Fibroblast of peridontal ligament (primary cell): ENCODE results near the gene KDELR1.

Experiments
- DNase-seq: peaks from one replicate; pipeline ENCODE4 v3.0.0-alpha.2; 2010; ENCODE audit errors: extremely low read depth

KDELR1 gene

DNA sequence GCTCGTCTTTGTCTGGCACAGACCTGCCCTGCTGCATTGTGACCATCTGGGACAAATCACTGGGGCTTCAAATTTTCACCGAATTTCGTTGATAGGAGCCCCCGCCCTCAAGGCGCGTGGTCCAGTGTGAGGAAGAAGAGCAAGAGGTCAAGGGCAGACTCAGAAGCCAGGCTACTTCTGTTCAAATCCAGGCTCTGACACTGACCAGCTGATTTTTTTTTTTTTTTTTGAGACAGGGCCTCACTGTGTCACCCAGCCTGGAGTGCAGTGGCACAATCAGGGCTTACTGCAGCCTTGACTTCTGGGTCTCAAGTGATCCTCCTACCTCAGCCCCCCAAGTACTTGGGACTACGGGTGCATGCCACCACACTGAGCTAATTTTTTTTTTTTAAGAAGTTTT lies 20.0 kb downstream of the KDELR1 start:
- DNase-seq = no peak

DNA sequence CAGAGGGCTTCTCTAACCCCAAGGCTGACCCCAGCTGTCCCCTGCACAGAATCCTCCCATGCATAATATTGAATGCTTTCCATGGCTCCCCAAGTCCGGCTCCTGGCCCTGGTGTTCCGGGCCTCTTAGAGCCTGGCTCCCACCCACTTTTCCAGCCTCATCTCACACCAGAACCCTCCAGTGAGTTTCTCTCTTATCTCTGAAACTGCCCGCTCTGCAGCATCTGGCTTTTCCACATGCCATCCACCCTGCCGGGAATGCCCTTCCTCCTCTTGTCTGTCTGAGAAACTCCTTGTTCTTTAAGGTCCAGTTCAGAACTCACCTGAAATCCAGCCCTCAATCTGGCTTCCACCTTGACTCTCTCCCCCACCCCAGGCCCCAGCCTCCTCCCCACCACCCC lies 20.4 kb downstream of the KDELR1 start:
- no peak for DNase-seq

DNA sequence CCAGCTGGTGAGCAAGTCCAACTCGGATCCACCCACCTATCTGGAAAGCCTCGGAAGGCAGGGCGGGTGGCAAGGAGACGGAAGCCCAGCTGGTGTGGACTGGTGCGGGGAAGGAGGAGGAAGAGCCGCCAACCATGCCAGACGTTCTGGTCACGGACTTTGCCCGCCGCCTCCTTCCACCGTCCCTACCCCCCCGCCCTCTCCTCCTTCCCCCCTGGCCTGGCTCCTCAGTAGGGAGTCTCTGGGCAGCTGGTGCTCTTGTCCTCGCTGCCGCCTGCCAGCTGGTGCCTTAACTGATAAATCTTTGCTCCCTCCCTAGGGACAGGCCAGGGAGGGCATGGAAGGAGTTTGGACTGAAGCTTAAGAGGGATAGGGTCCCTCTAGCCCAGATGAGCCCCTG lies 22.4 kb downstream of the KDELR1 start:
- no peak for DNase-seq

DNA sequence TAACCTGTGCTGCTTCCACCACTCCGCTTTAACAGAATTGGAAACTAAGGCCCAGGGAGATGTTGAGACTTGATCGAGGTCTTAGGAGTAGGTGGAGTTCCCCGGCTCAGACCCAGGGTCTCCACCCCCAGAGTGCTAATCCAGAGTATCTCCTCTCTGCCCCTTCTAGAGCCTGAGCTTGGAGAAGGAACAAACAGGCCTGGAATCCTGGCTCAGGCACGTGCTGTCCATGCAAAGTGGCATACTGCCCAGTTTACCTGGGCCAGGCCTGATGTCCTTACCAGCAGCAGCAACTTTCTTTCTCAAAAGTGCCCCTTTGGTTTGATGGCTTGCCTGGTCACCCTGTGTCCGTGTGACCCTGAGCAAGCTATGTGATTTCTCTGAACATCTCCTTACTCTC lies 23.5 kb downstream of the KDELR1 start:
- no peak for DNase-seq

DNA sequence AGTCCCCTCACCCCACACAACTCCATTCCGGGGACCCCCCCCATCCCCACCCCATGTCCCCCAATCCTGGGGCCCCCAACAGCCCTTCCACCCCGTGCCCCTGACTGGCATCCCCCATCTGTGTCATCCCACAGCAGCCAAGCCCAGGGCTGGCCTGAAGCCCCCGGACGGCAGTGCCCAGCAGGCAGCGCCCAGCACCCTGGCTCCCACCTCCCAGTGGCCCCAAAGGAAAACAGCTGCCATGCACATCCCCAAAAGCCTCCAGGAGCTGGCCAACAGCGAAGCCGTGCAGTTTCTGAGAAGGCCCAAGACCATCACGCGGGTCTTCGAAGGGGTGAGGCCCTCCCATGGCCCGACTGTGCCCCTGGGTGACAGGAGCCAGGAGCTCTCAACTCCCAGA lies 25.7 kb downstream of the KDELR1 start:
- no peak for DNase-seq

GRCh38 chr19:48364598-48365348 lies 26.6 kb downstream of the KDELR1 start:
- DNase-seq = no peak

DNA sequence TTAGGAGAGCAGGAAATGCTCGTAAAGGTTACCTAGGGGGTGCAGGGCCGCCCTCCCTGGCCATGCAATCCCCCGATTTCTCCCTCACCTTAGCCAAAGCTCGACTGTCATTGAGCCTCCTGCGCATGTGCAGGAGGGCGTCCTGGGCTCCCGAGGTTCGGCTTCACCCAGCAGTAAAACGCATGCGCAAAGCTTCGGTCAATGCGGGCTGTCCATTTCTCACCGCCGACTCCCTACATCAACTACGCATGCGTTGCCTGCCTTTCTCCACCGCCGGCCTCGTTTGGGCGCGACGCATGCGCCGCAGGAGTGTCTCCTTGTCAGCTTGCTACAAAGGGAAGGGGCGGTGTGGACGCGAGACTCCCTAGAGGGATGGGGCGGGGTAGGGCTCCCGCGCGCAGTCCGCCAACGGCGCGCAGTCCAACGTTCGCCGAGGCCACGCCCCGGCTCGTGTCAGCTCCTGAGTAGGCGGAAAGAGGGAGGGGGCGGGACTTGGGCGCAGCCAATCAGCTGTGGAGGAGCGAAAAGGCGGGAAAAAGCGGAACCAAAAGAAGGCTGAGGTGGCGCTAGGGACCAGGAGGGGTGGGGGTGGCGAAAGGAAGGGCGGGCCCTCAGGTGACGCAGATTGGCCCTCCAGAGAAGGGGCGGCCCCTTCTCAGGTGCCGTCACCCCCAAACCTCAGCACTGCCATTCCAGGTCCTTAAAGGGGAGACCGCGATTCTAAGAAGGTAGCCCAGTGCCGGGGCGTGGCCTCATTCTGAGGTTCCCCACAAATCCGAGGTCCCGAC lies 27.3 kb downstream of the KDELR1 start, which contains the start of the genes SYNGR4 and TMEM143:
Gene SYNGR4, plus strand, starts transcription at position 558 of the 788 bp plus-strand sequence. CDS start 1,476 bp downstream, outside the sequence.
Gene TMEM143, minus strand, starts transcription at position 131 of the 788 bp plus-strand sequence. Its CDS starts 20 bp downstream, at position 111.
- DNase-seq = peak; percentile 99

DNA sequence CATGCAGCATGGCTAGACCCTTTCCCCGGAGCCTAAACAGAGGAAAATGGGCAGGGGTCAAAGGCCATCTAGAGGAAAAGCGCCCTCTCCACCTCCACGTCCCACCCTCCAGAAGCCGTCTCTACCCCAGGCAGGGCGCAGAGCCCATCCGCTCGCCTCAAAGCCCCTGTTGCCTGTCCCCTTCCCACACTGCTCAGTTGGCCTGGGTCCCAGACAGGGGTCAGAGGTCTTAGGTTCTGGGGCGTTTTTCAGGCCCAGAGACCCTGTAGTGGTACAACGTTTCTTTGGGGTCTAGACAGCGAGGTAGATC lies 27.9 kb downstream of the KDELR1 start:
- no peak for DNase-seq

- DNase-seq = peak; percentile 84
Measured at GRCh38 chr19:48362716-48363499, 28.4 kb downstream of the KDELR1 start.

GRCh38 chr19:48361912-48362311 lies 29.4 kb downstream of the KDELR1 start:
- DNase-seq = no peak

DNA sequence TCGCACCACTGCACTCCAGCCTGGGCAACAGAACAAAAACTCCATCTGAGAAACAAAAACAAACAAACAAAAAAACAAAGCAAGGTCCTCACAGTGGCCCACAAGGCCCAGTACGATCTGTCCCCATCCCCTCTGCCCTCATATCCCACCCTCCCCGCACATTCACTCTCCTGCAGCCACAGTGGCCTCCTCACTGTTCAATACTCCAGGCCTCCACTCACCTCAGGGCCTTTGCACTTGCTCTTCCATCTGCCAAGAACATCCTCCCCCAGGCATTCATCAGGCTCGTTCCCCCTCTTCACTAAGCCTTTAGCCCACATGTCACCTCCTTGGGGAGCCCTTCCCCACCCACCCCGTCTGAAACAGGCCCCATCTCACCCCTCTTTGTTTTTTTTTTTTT lies 32.2 kb downstream of the KDELR1 start:
- DNase-seq = no peak

- DNase-seq = no peak
Measured at GRCh38 chr19:48355365-48355954, 35.9 kb downstream of the KDELR1 start.

DNA sequence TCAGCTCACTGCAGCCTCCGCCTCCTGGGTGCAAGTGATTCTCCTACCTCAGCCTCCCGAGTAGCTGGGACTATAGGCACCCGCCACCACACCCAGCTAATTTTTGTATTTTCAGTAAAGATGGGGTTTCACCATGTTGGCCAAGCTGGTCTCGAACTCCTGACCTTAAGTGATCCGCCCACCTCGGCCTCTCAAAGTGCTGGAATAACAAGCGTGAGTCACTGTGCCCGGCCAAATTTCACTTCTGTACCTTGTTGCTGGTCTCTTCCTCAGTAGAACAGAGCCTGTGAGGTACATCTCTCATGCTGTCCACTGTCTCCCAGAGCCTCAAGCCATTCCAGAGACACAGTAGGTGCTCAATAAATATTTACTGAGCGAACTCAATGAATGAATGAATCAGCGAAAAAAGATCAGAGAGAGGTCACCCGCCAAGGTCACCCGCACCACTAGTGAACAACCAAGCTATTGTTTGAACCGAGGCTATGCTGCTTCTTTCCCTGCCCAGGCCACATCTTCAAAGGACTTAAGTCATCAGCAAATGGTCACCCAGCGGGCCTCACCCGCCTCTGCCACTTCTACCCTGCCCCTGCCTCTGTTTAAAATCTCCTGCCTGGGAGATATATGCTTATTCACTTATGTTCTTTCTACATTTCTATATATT lies 36.9 kb downstream of the KDELR1 start:
- no peak for DNase-seq

GRCh38 chr19:48353677-48354076 lies 37.7 kb downstream of the KDELR1 start:
- DNase-seq = no peak

GRCh38 chr19:48351341-48351752 lies 40.0 kb downstream of the KDELR1 start:
- peak; percentile 40 for DNase-seq

GRCh38 chr19:48350856-48351255 lies 40.5 kb downstream of the KDELR1 start:
- no peak for DNase-seq

DNA sequence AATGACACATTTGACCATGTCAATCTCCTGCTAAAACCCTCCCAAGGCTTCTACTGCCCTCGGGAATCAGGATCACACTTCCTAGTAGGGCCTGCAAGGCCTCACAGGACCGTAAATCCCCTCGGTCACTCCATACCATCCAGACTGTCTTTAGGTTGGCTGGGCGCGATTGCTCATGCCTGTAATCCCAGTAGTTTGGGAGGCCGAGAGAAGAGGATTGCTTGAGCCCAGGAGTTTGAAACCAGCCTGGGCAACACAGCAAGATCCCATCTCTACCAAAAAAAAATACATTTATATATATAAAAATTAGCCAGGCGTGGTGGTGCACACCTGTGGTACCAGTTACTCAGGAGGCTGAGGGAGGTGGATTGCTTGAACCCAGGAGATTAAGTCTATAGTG lies 42.6 kb downstream of the KDELR1 start:
- DNase-seq = no peak

GRCh38 chr19:48348045-48348444 lies 43.3 kb downstream of the KDELR1 start:
- peak; percentile 12 for DNase-seq

DNA sequence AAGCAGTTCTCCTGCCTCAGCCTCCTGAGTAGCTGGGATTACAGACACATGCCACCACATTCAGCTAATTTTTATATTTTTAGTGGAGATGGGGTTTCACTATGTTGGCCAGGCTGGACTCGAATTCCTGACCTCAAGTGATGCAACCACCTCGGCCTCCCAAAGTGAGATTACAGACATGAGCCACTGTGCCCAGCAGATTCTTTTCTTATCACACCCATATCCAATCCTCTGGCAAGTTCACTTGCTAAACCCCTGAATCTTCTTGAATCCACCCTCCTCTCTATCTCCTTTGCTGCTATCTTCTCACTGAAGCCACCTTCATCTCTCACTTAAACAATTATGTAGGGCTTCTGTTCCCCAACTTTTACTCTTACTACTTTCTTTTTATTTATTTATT lies 45.2 kb downstream of the KDELR1 start:
- DNase-seq = no peak

DNA sequence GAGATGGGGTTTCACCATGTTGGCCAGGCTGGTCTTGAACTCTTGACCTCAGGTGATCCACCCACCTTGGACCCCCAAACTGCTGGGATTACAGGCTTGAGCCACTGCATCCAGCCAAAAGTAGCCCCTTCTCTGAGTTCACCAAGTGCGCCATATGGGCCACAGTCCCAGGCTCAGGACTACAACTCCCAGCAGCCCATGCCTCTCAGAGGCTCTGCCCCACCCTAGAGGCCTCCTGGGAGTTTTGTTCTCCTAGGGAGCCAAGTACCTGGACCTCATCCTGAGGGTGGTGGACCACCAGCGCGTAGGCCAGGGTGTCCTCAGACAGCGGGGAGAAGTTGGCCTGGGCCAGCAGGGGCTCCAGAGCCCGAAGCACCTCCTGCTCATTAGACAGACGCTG lies 46.5 kb downstream of the KDELR1 start:
- DNase-seq = no peak

DNA sequence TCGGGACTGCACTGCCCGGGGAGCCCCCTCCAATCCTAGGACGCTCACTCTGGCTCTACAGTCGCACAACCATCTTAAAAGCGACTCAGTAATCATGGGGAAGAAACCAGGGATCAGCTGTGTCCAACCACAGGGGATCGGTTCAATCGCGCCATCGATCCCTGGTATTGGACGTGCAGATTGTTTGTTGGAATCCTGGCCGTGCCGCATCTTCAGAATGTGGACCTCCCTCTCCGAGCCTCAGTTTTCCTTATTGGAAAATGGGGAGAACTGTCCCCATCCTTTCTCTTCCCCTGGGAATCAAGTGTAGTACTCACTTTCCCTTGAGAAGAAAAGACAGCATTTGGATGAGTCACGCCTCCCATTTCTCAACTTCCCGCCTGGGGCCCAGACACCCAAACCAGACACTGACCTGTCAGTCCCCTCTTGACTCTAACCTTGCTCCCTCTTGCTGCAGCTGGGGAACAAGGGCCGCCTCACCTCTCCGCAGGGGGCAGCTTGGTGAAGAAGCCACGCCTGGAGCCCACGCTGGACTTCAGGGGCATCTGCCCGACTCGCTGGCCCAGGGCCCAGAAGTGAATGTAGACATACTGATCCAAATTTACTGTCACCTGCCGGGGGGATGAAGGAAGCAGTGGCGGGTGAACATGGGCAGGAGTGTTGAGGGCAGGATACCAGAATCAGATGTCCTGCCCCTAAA lies 48.4 kb downstream of the KDELR1 start:
- DNase-seq = no peak
